ENCODE results near the gene OR6T1.

Gene OR6T1

GRCh38 chr11:123943738-123944137 is at the start of gene OR6T1:
OR6T1 (minus strand) TSS chr11:123943838; CDS start chr11:123943838, 0 bp downstream.
- DNase-seq (ENCODE audit: extremely low read depth in 1 of 2, low read depth in 1 of 2), result no peak

- DNase-seq (ENCODE audit: extremely low read depth in 1 of 2, low read depth in 1 of 2), result no peak
Observed at GRCh38 chr11:123979311-123979710, 35.7 kb upstream of the OR6T1 start.

- DNase-seq (ENCODE audit: extremely low read depth in 1 of 2, low read depth in 1 of 2), result no peak
Observed at GRCh38 chr11:123977731-123978347, 34.2 kb upstream of the OR6T1 start, which contains the start of gene OR10S1. OR10S1 (minus strand) TSS chr11:123977781; CDS start chr11:123977664, 117 bp downstream.

GRCh38 chr11:123976770-123977560 is 33.3 kb upstream of the OR6T1 start:
- no peak for DNase-seq (ENCODE audit: extremely low read depth in 1 of 2, low read depth in 1 of 2)

- DNase-seq (ENCODE audit: extremely low read depth in 1 of 2, low read depth in 1 of 2), result no peak
Observed at GRCh38 chr11:123973816-123974215, 30.2 kb upstream of the OR6T1 start.

GRCh38 chr11:123956752-123957151 is 13.1 kb upstream of the OR6T1 start:
- DNase-seq (ENCODE audit: extremely low read depth in 1 of 2, low read depth in 1 of 2), result no peak

- no peak for DNase-seq (ENCODE audit: extremely low read depth in 1 of 2, low read depth in 1 of 2)
Observed at GRCh38 chr11:123945132-123945531, 1.5 kb upstream of the OR6T1 start.

GRCh38 chr11:123942413-123942812 is 1.2 kb downstream of the OR6T1 start:
- no peak for DNase-seq (ENCODE audit: extremely low read depth in 1 of 2, low read depth in 1 of 2)

- no peak for DNase-seq (ENCODE audit: extremely low read depth in 1 of 2, low read depth in 1 of 2)
Observed at GRCh38 chr11:123939317-123939716, 4.3 kb downstream of the OR6T1 start, which contains the start of gene OR4D5. OR4D5 (plus strand) TSS chr11:123939617; CDS start chr11:123939617, 0 bp downstream.

- DNase-seq (ENCODE audit: extremely low read depth in 1 of 2, low read depth in 1 of 2), result no peak
Observed at GRCh38 chr11:123924027-123924426, 19.6 kb downstream of the OR6T1 start.

GRCh38 chr11:123920943-123921342 is 22.7 kb downstream of the OR6T1 start:
- DNase-seq (ENCODE audit: extremely low read depth in 1 of 2, low read depth in 1 of 2), result no peak

- DNase-seq (ENCODE audit: extremely low read depth in 1 of 2, low read depth in 1 of 2), result no peak
Observed at GRCh38 chr11:123905826-123906225, 37.8 kb downstream of the OR6T1 start.

GRCh38 chr11:123904932-123905331 is 38.7 kb downstream of the OR6T1 start:
- DNase-seq (ENCODE audit: extremely low read depth in 1 of 2, low read depth in 1 of 2), result no peak

- DNase-seq (ENCODE audit: extremely low read depth in 1 of 2, low read depth in 1 of 2), result no peak
Observed at GRCh38 chr11:123903932-123904331, 39.7 kb downstream of the OR6T1 start.

- no peak for DNase-seq (ENCODE audit: extremely low read depth in 1 of 2, low read depth in 1 of 2)
Observed at GRCh38 chr11:123901867-123902266, 41.8 kb downstream of the OR6T1 start, which contains the start of gene OR8D4. OR8D4 (plus strand) TSS chr11:123902167; CDS start chr11:123906432, 4,265 bp downstream.

GRCh38 chr11:123899792-123900191 is 43.8 kb downstream of the OR6T1 start:
- DNase-seq (ENCODE audit: extremely low read depth in 1 of 2, low read depth in 1 of 2), result no peak

Data from activated CD8-positive, alpha-beta memory T cell treated with anti-CD3 and anti-CD28 coated beads for 1 hour (primary cell).